Muscle of leg (tissue), 16 donors: Measurements from ENCODE around the gene SLC6A4. TPM values are rescaled to one million over a fixed set of nuclear protein-coding genes. Genes with fewer than 3 reads are reported as not detected.

Experiments used
- DNase-seq: peaks from one replicate; pipeline ENCODE4 v3.0.0; 2013
- H3K27ac ChIP-seq: one replicate; pipeline ENCODE4 v1.5.1; 2013; ENCODE audit warnings: mild to moderate bottlenecking, low read length, control low read depth
- H3K27me3 ChIP-seq: one replicate; pipeline ENCODE4 v1.6.1; 2013; ENCODE audit warnings: low read length; ENCODE audit not compliant: control insufficient read depth, insufficient read depth
- H3K36me3 ChIP-seq: one replicate; pipeline ENCODE4 v1.6.1; 2013; ENCODE audit warnings: low read length; ENCODE audit not compliant: control insufficient read depth, insufficient read depth
- H3K4me1 ChIP-seq: one replicate; pipeline ENCODE4 v1.6.1; 2013; ENCODE audit warnings: low read length; ENCODE audit not compliant: control insufficient read depth, insufficient read depth
- H3K4me3 ChIP-seq: one replicate; pipeline ENCODE4 v1.5.1; 2013; ENCODE audit warnings: low read length, control low read depth
- H3K9me3 ChIP-seq: replicated peaks from 2 replicates; pipeline ENCODE4 v1.6.1; 2013; ENCODE audit warnings: low read depth, low read length; ENCODE audit not compliant: control insufficient read depth
- WGBS: methylation state at CpG from one replicate; pipeline ENCODE4 v1.1.5; 2013; ENCODE audit warnings: missing lambda C conversion rate; ENCODE audit not compliant: insufficient coverage; 5-methylcytosine and 5-hydroxymethylcytosine counted together
- long read RNA-seq, 11 donors: transcript quantifications; one replicate each; lab custom pipeline, GENCODE V29; 2026
- polyA plus RNA-seq, 8 donors: library from polyadenylated mRNA; unstranded; fragments of 120-200 nt; gene quantifications; one replicate each; pipeline versions ENCODE4 v1.2.1 to v1.2.3, GENCODE V29; 2013; ENCODE audit warnings: inconsistent platforms in 1 of 8, low replicate concordance in 1 of 8; ENCODE audit not compliant: insufficient read length in 8 of 8, insufficient read depth in 1 of 8
- total RNA-seq: library from RNA; stranded (reverse); fragments of 120-200 nt; gene quantifications from one replicate; pipeline ENCODE4 v1.2.4, GENCODE V29; 2013

Gene SLC6A4
- total RNA-seq (0.13 TPM), polyA plus RNA-seq (1 to 10 TPM in 1 of 8 donors, under 1 TPM in 7; 0.09 to 1.5 (median 0.13) TPM)
- long read RNA-seq, donor 1, result 0 reads
- long read RNA-seq, donor 2, result 0 reads
- long read RNA-seq, donor 3, result 0 reads
- long read RNA-seq, donor 4, result 0 reads
- long read RNA-seq, donor 5, full-length matches to known transcripts, result 1 of 1 reads
- long read RNA-seq, donor 5, partial matches to known transcripts, result 0 of 1 reads
- long read RNA-seq, donor 5, other reads (novel, unspliced or antisense), result 0 of 1 reads
- long read RNA-seq, donor 6, result 0 reads
- long read RNA-seq, donor 7, result 0 reads
- long read RNA-seq, donor 8, result 0 reads
- long read RNA-seq, donor 9, result 0 reads
- long read RNA-seq, donor 10, result 0 reads
- long read RNA-seq, donor 11, result 0 reads

DNA sequence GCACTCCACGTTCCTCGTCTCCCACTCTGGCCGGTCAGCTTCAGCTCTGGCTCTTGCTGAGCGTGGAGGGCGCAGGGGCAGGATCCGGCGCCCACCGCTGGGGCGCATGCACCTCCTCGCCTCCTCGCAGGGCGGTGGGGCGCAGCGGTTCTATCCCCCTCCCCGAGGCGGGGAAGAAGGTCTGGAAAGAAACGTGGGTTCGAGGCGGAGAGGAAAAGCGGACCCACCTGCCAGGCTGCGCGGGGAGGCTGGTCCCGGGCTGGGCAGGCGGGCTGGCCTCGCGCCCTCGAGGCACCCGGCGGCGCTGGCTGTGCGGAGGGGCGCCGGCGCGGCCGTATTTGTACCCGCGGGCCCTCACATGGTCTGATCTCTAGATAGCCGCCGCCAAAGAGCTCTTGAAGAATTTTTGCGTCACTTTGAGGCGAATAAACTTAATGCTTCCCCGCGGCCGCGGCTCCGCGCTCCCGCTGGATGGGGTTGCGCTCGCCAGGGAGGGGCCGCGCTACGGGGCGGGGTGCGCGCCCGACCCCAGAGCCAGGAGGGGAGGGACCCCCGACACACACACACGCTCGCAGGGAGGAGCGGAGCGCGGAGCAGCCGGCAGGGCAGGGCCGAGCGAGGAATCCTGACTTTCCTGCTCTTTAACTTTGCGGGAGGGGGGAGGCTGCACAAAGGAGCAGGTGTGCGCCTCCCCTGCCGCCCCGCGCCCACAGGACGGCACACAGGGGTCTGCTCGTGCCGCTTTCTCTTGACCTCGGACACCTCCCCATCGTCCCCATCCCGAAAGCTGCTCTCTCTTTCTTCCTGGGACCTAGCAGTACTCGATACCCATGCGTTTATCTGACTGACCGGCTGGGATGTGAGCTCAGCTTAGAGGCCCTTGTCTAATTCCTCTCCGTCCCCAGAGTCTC, at the start of gene SLC6A4:
TSS of gene SLC6A4 (minus strand) at position 312 of the 911 bp plus-strand sequence. CDS start 13,739 bp downstream, outside the sequence.
- WGBS, result under 1% methylated on average over 72 of the region's 82 CpGs
- H3K36me3 ChIP-seq, result no peaks in the 10 kb centered on the region
- H3K27me3 ChIP-seq, result peaks cover 81% of the 10 kb centered on the region
- peak; percentile 35 for DNase-seq
- peaks cover 31% of the 10 kb centered on the region for H3K4me1 ChIP-seq
- no peaks in the 10 kb centered on the region for H3K9me3 ChIP-seq
- peak within 1 kb of the TSS; percentile 38 for H3K4me3 ChIP-seq
- no peak within 1 kb of the TSS for H3K27ac ChIP-seq

DNA sequence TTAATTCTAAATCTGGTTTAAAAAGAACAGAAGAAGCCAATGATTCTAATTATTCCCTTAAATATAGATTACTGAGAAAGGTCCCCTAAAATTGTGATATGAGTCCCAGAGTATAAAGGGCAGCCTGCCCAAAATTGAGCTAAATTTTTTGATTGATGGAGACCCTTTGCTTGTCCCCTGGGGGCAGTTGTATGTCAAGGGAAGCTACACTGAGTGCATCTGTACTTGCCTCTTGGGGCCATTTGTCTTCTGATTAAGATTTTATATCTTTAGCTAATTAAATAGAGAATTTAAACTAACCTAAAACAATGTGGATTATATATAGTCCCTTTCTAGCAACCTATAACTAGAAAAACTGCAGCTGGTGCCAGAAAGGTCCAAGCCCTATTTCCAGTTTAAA, 43.7 kb upstream of the SLC6A4 start:
- Histone ChIP-seq H3K27me3 (no peaks in the 10 kb centered on the region), H3K4me1 (no peaks in the 10 kb centered on the region), H3K36me3 (peaks cover 21% of the 10 kb centered on the region), H3K9me3 (no peaks in the 10 kb centered on the region), H3K4me3 (no peak overlapping the region), H3K27ac (no peak overlapping the region)
- no peak for DNase-seq

DNA sequence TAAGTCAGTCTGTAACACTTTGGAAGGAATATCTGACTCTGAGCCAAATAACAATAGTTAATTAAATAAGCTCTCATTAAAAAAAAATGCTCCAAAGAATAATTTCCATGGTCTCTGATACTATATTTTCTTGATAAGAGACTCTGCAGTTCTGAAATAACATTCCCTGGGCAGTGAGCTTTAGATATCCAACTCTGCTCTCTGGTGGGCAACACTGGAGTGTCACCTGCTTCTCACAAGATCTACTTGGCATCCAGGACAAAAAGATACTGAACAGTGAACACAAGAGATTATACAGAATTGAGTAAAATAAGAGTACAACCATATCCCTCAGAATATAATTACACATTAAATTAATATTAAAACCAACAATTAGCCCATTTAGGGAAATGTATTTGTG, 42.5 kb upstream of the SLC6A4 start:
- peak; percentile 50 for DNase-seq
- H3K27ac ChIP-seq, result no peak overlapping the region
- H3K4me3 ChIP-seq, result no peak overlapping the region
- no peaks in the 10 kb centered on the region for H3K4me1 ChIP-seq
- no peaks in the 10 kb centered on the region for H3K27me3 ChIP-seq
- H3K9me3 ChIP-seq, result no peaks in the 10 kb centered on the region
- peaks cover 26% of the 10 kb centered on the region for H3K36me3 ChIP-seq

DNA sequence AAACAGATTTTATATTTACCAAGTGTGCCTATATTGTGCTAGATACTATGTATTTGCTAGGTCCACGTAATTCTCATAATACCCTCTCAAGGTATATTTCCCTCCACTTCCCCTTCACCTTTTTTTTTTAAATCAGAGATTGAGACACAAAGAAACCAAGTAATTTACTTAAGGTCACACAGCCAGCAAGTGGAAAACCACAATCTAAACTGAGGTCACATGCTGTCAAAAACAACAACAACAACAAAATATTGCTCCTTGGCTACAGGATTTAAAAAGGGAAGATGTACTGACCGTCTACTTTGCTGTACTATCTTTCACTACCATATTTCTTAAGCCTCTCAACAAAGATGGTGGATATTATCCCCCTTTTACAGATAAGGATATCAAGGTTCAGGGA, 40.4 kb upstream of the SLC6A4 start:
- Histone ChIP-seq H3K27me3 (no peaks in the 10 kb centered on the region), H3K9me3 (no peaks in the 10 kb centered on the region), H3K4me1 (no peaks in the 10 kb centered on the region), H3K36me3 (peaks cover 34% of the 10 kb centered on the region), H3K27ac (no peak overlapping the region), H3K4me3 (no peak overlapping the region)
- no CpG with 5 or more reads among the region's 2 CpGs for WGBS
- DNase-seq, result no peak

DNA sequence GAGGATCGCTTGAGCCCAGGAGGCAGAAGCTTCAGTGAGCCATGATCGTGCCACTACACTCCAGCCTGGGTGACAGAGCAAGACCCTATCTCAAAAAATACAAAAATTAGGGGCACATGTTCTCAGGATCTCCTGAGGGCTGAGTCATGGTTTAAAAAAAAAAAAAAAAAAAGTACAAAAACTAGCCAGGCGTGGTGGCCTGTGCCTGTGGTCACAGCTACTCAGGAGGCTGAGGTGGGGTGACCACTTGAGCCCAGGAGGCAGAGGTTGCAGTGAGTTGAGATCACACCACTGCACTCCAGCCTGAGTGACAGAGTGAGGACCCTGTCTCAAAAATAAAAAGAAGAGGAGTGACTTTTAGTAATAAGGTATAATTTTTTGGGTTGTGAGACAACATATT, 39.4 kb upstream of the SLC6A4 start:
- Histone ChIP-seq H3K27ac (no peak overlapping the region), H3K4me1 (no peaks in the 10 kb centered on the region), H3K4me3 (no peak overlapping the region), H3K27me3 (no peaks in the 10 kb centered on the region), H3K9me3 (no peaks in the 10 kb centered on the region), H3K36me3 (peaks cover 30% of the 10 kb centered on the region)
- DNase-seq, result no peak
- no CpG with 5 or more reads among the region's 3 CpGs for WGBS

DNA sequence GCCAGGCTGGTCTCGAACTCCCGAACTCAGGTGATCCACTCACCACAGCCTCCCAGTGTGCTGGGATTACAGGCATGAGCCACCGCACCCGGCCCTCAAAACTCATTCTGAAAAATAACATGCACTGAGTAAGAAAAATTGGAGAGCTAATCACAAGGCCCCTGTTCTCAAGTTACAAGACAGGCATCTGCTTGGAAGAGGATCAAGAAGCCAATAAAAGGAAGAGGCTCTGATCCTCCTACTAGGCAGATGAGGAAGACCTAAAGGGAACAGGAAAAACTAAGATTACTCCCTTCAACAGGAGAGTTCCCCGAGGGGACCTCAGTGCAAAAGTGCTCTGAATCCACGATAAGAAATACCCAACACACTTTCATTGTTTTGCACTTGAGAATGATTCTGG, 37.9 kb upstream of the SLC6A4 start:
- Histone ChIP-seq H3K27me3 (no peaks in the 10 kb centered on the region), H3K4me3 (no peak overlapping the region), H3K9me3 (no peaks in the 10 kb centered on the region), H3K36me3 (peaks cover 26% of the 10 kb centered on the region), H3K4me1 (no peaks in the 10 kb centered on the region), H3K27ac (no peak overlapping the region)
- no peak for DNase-seq
- WGBS, result 80% methylated on average over 2 of the region's 6 CpGs

DNA sequence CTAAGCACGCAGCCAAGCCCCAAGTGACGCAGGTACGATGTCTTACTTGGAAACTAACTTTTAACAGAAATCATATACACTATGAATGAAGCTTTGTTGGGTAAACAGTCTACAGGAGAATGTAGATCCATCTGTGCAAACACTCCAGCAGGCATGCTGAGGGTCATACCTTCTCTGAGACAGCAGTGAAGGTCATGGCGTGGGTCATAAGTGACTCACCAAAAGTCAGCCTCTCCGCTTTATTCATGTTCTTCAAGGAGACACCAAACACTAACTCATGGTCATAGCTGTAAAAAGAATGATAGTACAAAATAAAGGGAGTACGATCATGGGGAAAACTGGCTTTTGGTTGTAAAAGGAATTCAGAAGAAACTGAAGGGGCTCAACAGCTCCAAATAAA, 35.6 kb upstream of the SLC6A4 start:
- Histone ChIP-seq H3K27me3 (no peaks in the 10 kb centered on the region), H3K27ac (no peak overlapping the region), H3K36me3 (peaks cover 28% of the 10 kb centered on the region), H3K9me3 (no peaks in the 10 kb centered on the region), H3K4me3 (no peak overlapping the region), H3K4me1 (no peaks in the 10 kb centered on the region)
- DNase-seq, result no peak
- WGBS, result no CpG with 5 or more reads among the region's 6 CpGs

DNA sequence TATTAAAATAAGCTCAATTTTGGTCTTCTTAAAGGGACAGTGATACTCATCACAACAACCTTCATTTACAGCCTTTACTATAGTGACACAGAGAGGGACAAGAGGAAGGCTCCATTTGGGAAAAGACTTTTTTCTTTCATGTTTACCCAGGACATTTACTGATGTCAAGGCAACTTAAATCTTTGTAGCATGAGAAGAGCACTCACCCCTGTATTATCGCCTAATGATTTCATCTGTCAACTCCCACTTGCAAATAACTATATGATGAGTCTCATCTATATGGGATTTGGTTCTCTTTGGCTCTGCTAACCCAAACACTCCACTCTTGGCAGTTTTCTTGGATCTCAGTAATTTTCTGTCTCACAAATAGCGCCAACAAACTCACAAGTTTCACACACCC, 32.1 kb upstream of the SLC6A4 start:
- no peak overlapping the region for H3K4me3 ChIP-seq
- WGBS, result no CpG with 5 or more reads among the region's 2 CpGs
- no peaks in the 10 kb centered on the region for H3K27me3 ChIP-seq
- H3K27ac ChIP-seq, result no peak overlapping the region
- no peaks in the 10 kb centered on the region for H3K9me3 ChIP-seq
- H3K4me1 ChIP-seq, result no peaks in the 10 kb centered on the region
- no peak for DNase-seq
- peaks cover 31% of the 10 kb centered on the region for H3K36me3 ChIP-seq

DNA sequence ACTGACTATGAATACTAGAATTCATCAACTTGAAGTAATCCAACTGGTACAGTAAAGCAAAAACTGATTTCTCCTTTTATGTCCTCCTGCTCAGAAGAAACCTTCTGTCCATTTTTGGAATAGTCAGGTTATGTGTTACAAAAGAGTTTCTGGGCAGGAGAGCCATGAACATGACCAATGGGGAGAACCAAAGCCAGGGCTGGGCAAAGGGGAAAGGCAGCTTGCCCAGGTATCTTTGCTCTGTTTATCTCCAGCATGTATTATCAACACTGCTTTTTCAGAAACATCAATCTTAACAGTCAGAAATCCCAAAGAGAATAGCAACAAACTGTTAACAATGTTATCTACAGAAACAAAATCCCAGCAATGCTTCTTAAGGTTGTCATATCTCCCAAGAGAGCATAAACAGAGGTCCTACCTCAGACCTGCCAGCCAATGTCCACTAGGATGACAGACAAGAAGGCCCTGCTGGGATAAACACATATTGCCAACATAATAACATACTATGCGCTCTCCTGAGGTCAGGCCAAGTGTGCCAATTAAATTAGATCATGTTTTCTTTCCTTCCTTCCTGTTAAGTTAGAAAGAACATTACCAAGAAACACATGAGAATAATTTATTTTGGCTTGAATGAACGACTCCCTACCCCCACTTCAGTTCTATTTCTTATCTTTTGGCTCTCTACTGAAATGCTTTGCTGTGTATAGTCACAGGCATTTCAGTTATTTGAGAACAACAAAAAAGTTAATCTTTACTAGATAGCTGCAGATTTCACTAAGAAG, 28.2 kb upstream of the SLC6A4 start:
- WGBS, result no CpG with 5 or more reads among the region's 2 CpGs
- Histone ChIP-seq H3K27me3 (no peaks in the 10 kb centered on the region), H3K4me1 (no peaks in the 10 kb centered on the region), H3K4me3 (no peak overlapping the region), H3K27ac (no peak overlapping the region), H3K9me3 (no peaks in the 10 kb centered on the region), H3K36me3 (peaks cover 43% of the 10 kb centered on the region)
- no peak for DNase-seq
